ENCODE measurements around the gene GLO1.
A peak's percentile ranks its signal among the peaks of the same experiment; 100 is the strongest.

Gene GLO1

GRCh38 chr6:38656896-38657295, 46.0 kb downstream of the GLO1 start:
- DNase-seq, result no peak

GRCh38 chr6:38654263-38654662, 48.7 kb downstream of the GLO1 start:
- DNase-seq, result no peak

DNA sequence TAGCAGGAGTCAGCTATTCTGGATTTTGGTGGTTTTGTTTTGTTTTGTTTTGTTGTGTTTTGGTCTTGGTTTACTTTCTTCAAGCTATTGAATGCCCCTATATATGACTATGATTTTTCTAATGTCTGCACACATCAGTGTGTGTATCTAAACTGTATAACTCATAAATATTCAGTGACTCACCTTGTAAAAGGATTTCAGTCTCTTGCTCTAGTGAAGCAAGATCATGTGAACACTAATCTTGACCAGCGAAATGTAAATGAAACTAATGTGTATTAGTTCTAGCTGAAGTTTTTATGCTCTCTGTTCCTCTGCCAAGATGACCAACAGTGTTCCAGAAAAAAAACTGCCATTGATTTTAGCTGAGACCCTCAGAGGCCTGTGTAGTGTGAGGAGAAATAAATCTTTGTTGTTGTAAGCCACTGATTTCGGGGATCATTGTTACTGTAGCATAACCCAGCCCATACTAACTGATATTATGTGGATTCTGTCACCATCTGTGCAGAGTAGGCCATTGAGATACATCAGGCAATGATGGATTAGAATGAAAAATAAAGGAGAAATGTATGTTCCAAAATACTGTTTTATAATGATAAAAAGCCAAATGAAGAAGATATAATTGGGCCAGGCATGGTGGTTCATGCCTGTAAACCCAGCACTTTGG, 51.7 kb downstream of the GLO1 start:
- DNase-seq, result no peak

GRCh38 chr6:38650207-38650752, 52.7 kb downstream of the GLO1 start:
- no peak for DNase-seq

GRCh38 chr6:38649744-38650143, 53.2 kb downstream of the GLO1 start:
- DNase-seq, result no peak

- no peak for DNase-seq
Observed at GRCh38 chr6:38648629-38649028, 54.3 kb downstream of the GLO1 start.

DNA sequence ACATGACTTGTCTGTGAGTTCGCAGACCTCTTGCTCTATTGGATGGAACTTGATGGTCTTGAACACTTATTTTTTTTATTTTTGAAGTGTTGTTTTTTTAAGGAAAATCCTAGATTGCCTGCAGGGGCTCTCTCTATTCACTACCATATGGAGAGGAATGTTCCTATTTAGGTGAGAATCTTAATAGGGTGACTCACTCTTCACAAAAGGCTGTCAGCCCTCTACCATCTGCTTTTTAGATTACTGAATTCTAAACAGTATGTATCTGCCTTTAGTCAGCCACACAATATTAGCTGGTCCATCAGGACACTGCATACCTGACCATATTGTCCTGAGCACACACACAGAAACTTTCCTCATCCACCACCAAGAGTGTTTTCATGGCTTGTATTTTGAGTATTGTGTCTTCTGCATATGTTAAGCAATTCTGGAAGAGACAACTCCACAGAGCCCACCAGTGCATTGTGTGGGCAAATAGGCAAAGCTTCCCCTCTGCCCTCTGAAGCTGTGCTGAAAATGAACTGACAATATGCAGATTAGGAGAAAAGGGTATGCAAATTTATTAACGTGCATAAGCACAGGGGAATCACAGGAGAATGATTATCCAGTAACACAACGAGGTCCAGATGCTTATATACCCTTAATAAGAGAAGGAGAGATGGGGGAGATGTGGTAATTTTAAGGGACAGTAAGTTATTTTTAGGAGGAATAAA, 56.6 kb downstream of the GLO1 start:
- no peak for DNase-seq

- DNase-seq, result no peak
Observed at GRCh38 chr6:38644951-38645350, 58.0 kb downstream of the GLO1 start.

- no peak for DNase-seq
Observed at GRCh38 chr6:38640216-38640909, 62.6 kb downstream of the GLO1 start.

- peak; percentile 80 for DNase-seq
Observed at GRCh38 chr6:38639498-38640215, 63.3 kb downstream of the GLO1 start, which contains the start of gene BTBD9. Gene BTBD9 (minus strand): TSS chr6:38639929.

DNA sequence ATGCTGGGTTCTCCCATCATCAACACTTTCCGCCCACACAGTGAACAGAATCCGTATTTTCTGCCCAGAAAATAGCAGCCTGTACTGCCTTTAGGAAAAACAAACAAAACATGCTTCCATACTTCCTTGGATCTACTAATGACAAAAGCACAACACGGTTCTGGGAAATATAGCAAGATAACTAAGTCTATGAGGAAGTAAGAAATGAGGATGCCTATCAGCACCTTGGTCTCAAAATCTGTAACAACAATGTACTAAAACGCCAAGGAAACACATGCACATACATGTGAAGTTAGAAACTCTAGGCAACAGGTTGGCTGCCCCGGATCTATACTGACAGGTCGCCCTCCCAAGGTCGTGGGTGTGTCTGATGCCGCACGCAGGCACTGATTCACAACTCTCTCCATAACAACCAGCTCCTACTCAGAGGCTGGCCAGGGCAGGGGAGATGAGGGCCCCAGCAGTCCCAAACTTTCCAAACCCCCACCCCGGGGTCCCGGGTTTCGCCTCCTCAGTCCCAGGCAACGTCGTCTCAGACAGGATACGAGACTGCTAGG, 63.9 kb downstream of the GLO1 start:
- peak; percentile 52 for DNase-seq

- no peak for DNase-seq
Observed at GRCh38 chr6:38637756-38638155, 65.2 kb downstream of the GLO1 start.

DNA sequence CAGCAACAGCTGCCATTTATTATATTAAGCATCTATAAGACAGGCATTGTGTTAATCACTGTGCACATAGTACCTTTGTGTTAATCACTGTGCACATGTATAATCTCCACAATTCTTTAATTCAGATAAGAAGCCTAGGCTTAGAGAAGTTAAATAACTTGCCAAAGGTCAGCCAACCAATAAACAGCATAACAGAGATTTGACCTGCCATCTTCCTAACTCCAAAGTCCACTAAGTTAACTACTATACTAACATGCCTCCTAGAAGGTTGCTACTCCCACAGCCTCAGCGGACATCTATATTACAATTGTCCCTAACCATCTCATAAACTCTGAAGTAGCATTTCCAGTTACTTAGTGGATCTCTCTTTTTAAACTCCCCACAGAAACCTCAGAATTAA, 66.9 kb downstream of the GLO1 start:
- no peak for DNase-seq

GRCh38 chr6:38634518-38634917, 68.4 kb downstream of the GLO1 start:
- no peak for DNase-seq

DNA sequence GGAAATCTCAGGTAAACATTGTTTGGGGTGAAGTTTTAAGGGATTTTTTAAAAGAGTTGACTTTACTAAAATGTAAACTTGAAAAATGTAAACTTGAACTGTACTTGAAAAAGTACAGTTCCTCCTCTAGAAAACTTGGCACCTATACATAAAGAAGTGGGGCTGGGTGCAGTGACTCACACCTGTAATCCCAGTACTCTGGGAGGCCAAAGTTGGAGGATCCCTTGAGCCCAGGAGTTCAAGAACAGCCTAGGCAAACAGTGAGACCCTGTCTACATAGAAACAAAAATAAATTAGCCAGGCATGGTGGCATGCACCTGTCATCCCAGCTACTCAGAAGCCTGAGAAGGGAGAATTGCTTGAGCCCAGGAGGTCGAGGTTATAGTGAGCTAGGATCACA, 70.5 kb downstream of the GLO1 start:
- DNase-seq, result no peak

GRCh38 chr6:38631186-38631783, 71.7 kb downstream of the GLO1 start:
- DNase-seq, result no peak
